Measurements from ENCODE around the gene CDKN2B-AS1.

- no peak for TF ChIP-seq CTCF (tag by site-specific recombination; IDR thresholded peaks at IDR 0.05)
- TF ChIP-seq ZNF776 (tag by site-specific recombination; IDR thresholded peaks at IDR 0.05; ENCODE audit: borderline replicate concordance), result no peak
- TF ChIP-seq REST (tag by site-specific recombination; IDR thresholded peaks at IDR 0.05), result no peak
- TF ChIP-seq ZNF660 (tag by site-specific recombination; IDR thresholded peaks at IDR 0.05), result no peak
- TF ChIP-seq ZSCAN30 (tag by site-specific recombination; IDR thresholded peaks at IDR 0.05), result no peak
- no peak for TF ChIP-seq SP2 (tag by site-specific recombination; IDR thresholded peaks at IDR 0.05)
- no peak for TF ChIP-seq INSM2 (tag by site-specific recombination; IDR thresholded peaks at IDR 0.05)
- no peak for TF ChIP-seq ZNF366 (tag by site-specific recombination; conservative IDR thresholded peaks at IDR 0.05)
- no peak for TF ChIP-seq YY1 (tag by site-specific recombination; IDR thresholded peaks at IDR 0.05)
- TF ChIP-seq ZNF747 (tag by site-specific recombination; IDR thresholded peaks at IDR 0.05), result no peak
- no peak for TF ChIP-seq KLF7 (tag by site-specific recombination; IDR thresholded peaks at IDR 0.05; ENCODE audit: borderline replicate concordance)
Observed at GRCh38 chr9:22031655-22032411, 37.2 kb downstream of the CDKN2B-AS1 start.
